C1 segment of cervical spinal cord (tissue), 14 donors: ENCODE data around the gene FEN1.

ENCODE experiments used
- DNase-seq, 14 donors: peaks; one replicate each; lab custom pipeline; 2025; lab: John Stamatoyannopoulos, UW

FEN1 gene

GRCh38 chr11:61792310-61793082 is at the start of gene FEN1, which contains the start of gene TMEM258:
Gene FEN1, plus strand, starts transcription at chr11:61792911. Its CDS starts 2,451 bp downstream, at chr11:61795362.
Gene TMEM258, minus strand, starts transcription at chr11:61792599. Its CDS starts 41 bp downstream, at chr11:61792558.
- DNase-seq, result peak; percentile 84 to 100 (median 97)

DNA sequence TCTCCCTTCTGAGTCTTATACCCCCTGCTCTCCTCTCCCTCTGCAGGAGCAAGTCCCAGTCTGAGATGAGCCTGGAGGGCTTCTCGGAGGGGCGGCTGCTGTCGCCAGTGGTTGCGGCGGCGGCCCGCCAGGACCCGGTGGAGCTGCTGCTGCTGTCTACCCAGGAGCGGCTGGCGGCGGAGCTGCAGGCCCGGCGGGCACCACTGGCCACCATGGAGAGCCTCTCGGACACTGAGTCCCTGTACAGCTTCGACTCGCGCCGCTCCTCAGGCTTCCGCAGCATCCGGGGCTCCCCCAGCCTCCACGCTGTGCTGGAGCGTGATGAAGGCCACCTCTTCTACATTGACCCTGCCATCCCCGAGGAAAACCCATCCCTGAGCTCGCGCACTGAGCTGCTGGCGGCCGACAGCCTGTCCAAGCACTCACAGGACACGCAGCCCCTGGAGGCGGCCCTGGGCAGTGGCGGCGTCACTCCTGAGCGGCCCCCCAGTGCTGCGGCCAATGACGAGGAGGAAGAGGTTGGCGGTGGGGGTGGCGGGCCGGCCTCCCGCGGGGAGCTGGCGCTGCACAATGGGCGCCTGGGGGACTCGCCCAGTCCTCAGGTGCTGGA is 49.1 kb upstream of the FEN1 start:
- DNase-seq, result no peak

GRCh38 chr11:61744181-61744580 is 48.5 kb upstream of the FEN1 start:
- DNase-seq, result no peak

- no peak for DNase-seq
These were observed 48.0 kb upstream of the FEN1 start for GRCh38 chr11:61744609-61745156.

DNA sequence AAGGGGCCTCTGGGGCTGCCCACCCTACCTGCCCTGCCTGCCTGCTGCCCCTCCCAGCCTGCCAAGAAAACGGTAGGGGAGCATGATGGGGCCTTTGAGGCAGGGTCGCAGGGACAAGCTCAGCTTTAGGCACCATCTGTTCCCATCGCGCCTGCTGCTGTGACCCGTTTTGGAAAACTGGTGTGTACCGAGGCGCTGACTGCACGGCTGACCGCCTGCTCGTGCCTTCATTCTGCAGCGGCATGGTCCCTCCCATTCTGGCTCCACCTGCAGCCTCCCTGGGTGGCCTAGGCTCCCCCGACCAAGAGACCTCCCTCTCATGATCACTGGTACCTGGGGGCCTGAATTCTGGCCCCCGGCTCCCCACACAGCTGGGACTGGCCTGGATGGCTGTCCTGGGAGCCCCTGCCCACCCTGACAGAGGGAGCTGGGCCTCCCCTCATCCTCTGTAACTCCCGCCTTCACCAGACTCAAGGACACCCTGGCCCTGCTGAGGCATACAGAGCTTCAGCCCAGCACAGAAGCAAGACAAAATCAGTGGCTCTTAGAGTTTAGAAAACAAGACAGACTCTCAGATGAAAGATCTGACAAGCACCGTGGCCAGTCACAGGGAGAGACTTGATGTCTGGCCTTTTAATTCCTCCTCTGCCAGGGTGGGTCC is 46.8 kb upstream of the FEN1 start:
- no peak for DNase-seq

DNA sequence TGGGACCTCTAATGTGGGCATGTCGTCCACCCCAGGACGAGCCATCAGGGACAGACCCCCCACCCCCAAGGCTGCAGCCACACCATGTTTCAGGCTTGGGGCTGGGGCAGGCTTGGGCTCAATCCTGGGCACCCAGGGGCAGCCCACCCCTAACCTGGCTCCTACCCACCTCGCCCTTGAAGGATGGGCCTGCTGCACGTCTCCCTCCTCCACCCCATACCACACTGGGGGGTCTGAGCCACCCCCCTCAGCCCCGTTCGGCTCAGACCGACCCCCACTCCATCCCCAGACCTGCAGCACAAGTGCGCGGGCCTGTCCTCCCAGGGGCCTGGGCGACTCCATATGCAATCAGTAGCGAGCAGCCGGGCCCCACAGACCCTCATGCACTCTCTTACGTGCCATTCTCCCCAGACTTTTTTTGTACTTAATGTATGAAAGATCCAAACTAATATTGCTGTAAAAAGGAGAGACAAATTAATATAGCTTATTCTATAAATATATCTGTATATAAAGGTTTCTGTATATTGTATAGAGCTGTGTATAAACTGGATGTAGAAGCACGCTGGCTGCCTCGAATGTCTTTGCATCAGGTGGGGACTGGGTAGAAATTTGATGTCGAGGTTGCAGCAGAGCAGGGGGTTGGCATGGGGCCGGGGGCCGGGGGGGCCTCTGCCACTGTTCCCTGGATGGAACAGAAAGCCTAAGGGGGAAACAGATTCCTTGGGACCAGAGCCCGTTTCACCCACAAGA is 46.1 kb upstream of the FEN1 start:
- no peak for DNase-seq

DNA sequence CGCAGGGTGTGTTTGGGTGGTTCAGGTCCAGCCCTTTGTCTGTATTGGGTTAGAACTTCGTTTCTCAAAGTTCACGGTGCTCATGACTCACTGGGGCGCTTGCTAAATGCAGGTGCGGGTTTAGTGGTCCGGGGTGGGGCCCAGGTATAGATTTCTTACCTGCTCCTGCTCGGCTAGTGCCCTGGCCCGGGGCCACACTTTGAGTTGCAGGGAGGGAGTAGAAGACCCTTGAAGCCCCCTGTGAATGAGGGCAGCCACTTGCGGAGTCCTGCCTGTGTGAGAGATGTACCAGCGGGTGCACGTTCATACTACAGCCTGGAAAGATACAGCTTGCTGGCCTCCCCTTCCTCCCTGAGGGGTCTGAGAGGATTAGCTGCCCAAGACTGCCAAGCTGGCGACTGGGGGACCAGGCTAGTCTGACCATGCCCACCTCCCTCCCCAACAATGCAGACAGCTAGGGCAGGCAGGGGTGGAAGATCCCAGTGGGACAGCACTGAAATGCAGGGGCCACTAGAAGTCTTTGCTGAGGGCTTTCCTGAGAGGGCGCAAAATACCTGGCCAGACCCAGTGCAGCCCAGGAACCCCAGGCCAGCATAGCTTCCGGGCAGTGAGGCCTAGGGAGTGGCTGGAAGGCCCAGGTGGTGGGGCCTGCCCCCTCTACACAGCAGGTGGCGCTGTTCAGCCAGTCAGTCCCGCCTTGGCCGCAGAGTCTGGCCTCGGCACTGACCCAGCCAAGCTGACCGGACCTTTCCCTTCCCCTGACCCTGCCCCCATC is 45.3 kb upstream of the FEN1 start:
- DNase-seq, result peak in 10 of 14 donors; percentile 37 to 85 (median 70)

GRCh38 chr11:61747967-61748285 is 44.8 kb upstream of the FEN1 start:
- no peak for DNase-seq

DNA sequence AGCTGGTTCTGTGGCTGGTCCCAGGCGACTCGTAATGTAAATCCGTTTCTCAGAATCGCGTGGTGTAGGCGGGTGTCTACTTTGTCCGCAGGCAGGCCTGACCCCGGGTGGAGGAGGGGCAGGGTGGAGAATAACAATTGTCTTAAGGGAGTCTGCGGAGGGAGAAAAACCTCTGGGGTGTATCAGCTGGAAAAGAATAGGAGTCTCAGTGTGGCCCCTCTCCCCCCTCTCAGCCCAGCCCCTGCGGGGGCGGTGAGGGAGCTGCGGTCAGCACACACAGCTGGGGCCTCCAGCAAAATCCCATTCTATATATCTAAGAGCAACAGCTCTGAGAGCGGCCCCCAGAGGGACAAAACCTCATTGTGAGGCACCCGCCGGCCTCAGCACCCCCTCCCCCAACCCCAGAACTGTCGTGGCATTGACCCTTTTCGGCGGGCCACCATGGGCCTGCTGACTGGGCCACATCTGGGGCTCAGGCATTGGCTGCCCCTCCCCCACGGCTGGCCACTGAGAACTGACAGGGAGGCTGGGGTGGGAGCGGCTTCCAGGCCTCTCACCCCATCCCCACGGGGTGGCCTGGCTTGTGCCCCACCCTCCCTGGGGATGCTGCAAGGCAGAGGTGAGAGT is 43.0 kb upstream of the FEN1 start:
- peak in 13 of 14 donors; percentile 30 to 95 (median 85) for DNase-seq

GRCh38 chr11:61750631-61751273 is 42.0 kb upstream of the FEN1 start:
- no peak for DNase-seq

- no peak for DNase-seq
These were observed 41.3 kb upstream of the FEN1 start for GRCh38 chr11:61751384-61751783.

- DNase-seq, result peak in 10 of 14 donors; percentile 23 to 82 (median 42)
These were observed 40.4 kb upstream of the FEN1 start, which contains the start of gene MYRF for GRCh38 chr11:61752117-61752924. Gene MYRF, plus strand, starts transcription at chr11:61752636. Its CDS starts 109 bp downstream, at chr11:61752745.

DNA sequence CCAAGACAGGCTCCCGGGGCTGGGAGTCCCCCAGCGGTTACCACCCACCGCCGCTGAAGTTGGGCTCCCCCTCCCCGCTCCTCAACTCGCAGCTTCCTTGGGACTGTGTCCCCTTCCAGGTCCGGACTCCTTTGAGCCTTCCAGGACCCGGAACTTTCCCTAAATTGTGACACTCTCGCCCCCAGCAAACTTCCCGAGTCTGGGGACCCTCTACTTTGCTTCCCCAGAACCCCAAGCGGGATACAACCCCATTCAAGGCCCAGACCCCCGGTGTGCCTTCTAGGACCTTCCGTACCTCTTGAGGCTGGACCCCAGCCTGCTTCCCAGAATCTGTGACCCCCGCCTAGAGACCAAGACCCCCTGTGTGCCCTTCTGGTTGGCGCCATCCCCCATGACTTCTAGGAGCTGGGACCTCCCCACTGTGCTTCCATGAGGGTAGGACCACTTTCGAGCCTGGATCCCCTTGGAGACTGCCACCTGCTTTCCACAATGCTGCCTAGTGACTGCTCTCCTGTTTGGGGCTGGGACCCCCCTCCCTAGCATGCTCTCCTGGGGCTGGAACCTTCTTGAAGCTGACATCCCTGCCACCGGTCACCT is 39.7 kb upstream of the FEN1 start:
- peak in 1 of 14 donors; percentile 44 for DNase-seq

- DNase-seq, result peak in 1 of 14 donors; percentile 44
These were observed 39.0 kb upstream of the FEN1 start for GRCh38 chr11:61753672-61754071.

GRCh38 chr11:61754534-61755482 is 37.9 kb upstream of the FEN1 start:
- DNase-seq, result peak in 3 of 14 donors; percentile 15 to 53 (median 47)

DNA sequence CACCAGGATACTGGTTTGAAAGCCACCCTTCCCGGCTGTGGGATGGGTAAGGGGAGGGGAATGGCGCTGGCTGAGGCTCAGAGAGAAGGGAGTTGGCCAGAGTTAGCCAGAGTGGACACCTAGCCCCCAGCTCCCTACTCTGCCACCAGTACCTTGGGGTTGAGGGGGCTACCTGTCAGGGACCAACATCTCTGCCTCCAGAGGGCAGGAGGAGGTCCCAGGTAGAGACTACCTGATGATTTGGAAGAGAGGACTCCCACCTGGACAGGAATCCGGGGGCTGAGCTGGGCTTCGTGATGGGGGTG is 36.6 kb upstream of the FEN1 start:
- no peak for DNase-seq

DNA sequence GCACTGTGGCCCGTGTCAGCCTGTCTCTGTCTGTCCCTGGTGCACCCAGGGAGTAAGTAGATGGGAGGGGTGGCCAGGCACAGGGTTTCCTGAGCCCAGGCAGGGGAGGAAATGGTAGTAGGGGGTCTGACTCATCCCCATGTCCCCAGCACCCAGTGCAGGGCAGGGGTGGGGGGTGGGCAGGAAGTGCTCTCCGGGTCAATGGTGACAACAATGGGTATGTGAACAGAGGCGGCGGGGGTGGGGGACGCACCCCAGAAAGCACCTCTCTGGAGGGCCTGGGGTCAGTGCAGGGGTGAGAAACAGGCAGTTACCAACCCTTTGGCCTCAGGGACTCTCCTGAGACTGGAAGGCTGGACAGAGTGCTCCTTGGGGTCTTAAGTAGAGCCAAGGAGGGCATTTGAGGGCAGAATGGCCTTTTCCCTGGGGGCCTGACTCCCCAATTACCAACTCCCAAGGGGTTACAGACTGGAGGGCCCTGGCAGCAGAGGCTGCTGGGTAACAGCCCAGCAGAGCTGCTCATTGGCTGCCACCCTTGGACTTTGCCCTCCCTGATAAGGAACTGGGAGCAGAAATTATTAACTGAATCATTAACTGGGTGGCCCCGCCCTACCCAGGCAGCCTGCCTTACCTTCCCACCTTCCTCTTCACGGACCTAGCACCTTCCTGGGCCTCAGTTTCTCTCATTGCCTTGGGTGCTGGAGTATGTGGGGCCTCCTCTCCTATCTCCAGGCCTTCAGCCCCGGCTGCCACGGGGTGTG is 36.1 kb upstream of the FEN1 start:
- peak in 3 of 14 donors; percentile 15 to 79 (median 39) for DNase-seq
